Measurements from ENCODE around the gene POGLUT3. TPM values are rescaled to one million over a fixed set of nuclear protein-coding genes. Genes with fewer than 3 reads are reported as not detected.

POGLUT3 gene
- total RNA-seq, 1 experiment from 2014 or later = 13.1 TPM

DNA sequence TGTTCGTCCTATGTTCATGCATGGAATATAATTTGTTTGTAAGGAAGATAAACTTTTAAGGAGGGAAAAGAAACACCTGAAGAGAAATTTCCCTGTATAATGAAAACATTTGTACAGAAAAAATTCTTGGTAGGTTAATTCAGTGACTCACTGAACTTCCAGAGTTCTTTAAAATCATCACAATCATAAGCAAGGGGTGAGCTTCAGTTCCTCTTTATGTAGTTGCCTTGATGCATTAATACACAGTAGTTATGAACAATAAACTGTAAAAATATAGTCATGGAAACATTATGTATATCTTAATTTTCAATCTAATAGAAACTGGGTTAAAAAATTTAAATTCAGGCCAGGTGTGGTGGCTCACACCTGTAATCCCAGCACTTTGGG, 29.7 kb downstream of the POGLUT3 start:
- Histone ChIP-seq H3K27ac (ENCODE audit: insufficient read length, low read depth, low read length) (no peak overlapping the region), H2BK12ac (ENCODE audit: insufficient read length, low read depth, low read length) (no peak overlapping the region), H2AFZ (ENCODE audit: low read length) (no peak overlapping the region), H4K8ac (replicated peaks; ENCODE audit: insufficient read length, low read depth, low read length) (no peak overlapping the region), H2BK15ac (ENCODE audit: low read depth, low read length) (no peak overlapping the region), H2AK5ac (ENCODE audit: insufficient read length, low read length) (no peak overlapping the region), H3K4ac (ENCODE audit: low read depth, low read length) (no peak overlapping the region), H3K27me3 (ENCODE audit: insufficient read depth, low read length) (no peaks in the 10 kb centered on the region), H3K23me2 (ENCODE audit: insufficient read length, low read depth, low read length, poor library complexity, severe bottlenecking) (peaks cover 3% of the 10 kb centered on the region), H3K23ac (ENCODE audit: insufficient read length, low read depth, low read length) (no peak overlapping the region), H4K5ac (ENCODE audit: insufficient read length, low read depth, low read length) (no peak overlapping the region), H2BK5ac (ENCODE audit: insufficient read length, low read length) (no peak overlapping the region), H3K9ac (ENCODE audit: extremely low read depth, insufficient read length, low read length) (no peak overlapping the region), H3K79me1 (ENCODE audit: insufficient read depth, low read depth, low read length, poor library complexity, severe bottlenecking) (no peaks in the 10 kb centered on the region), H3K4me1 (ENCODE audit: insufficient read depth, low read length) (no peaks in the 10 kb centered on the region), H3T11ph (ENCODE audit: low read length) (no peak overlapping the region), H3K14ac (ENCODE audit: insufficient read depth, low read length) (no peak overlapping the region), H3K56ac (ENCODE audit: insufficient read length, low read depth, low read length) (no peak overlapping the region), H4K91ac (ENCODE audit: insufficient read length, low read depth, low read length) (no peak overlapping the region), H3K9me3 (ENCODE audit: control insufficient read depth, low read depth, low read length) (no peaks in the 10 kb centered on the region), H3K79me2 (ENCODE audit: insufficient read depth, low read length) (no peaks in the 10 kb centered on the region), H2BK120ac (ENCODE audit: low read depth, low read length, poor library complexity, severe bottlenecking) (no peak overlapping the region), H3K18ac (ENCODE audit: insufficient read length, low read depth, low read length) (no peak overlapping the region), H4K20me1 (ENCODE audit: control insufficient read depth, insufficient read depth, insufficient read length) (no peaks in the 10 kb centered on the region), H2BK20ac (ENCODE audit: low read depth, low read length, poor library complexity, severe bottlenecking) (no peak overlapping the region), H3K4me2 (ENCODE audit: insufficient read depth, insufficient read length, low read length) (no peak overlapping the region)
- Mint-ChIP-seq H3K9me3 (no peaks in the 10 kb centered on the region; a peak in 1 of 5 replicates), H3K4me1 (peaks cover 0 to 3% of the 10 kb centered on the region in 2 experiments; a peak in 1 of 4 replicates), H3K27ac (no peak overlapping the region), H3K27me3 (ENCODE audit: low read depth) (no peaks in the 10 kb centered on the region), H3K36me3 (ENCODE audit: insufficient read depth in 1 of 3, low read depth in 3 of 3) (no peaks in the 10 kb centered on the region; a peak in 2 of 7 replicates), H3K4me3 (no peak overlapping the region)
- TF ChIP-seq, protein P1, sequence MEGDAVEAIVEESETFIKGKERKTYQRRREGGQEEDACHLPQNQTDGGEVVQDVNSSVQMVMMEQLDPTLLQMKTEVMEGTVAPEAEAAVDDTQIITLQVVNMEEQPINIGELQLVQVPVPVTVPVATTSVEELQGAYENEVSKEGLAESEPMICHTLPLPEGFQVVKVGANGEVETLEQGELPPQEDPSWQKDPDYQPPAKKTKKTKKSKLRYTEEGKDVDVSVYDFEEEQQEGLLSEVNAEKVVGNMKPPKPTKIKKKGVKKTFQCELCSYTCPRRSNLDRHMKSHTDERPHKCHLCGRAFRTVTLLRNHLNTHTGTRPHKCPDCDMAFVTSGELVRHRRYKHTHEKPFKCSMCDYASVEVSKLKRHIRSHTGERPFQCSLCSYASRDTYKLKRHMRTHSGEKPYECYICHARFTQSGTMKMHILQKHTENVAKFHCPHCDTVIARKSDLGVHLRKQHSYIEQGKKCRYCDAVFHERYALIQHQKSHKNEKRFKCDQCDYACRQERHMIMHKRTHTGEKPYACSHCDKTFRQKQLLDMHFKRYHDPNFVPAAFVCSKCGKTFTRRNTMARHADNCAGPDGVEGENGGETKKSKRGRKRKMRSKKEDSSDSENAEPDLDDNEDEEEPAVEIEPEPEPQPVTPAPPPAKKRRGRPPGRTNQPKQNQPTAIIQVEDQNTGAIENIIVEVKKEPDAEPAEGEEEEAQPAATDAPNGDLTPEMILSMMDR (conservative IDR thresholded peaks at IDR 0.05) = no peak
- no CpG with 5 or more reads among the region's 1 CpG for WGBS (ENCODE audit: extremely low coverage, insufficient read length, low lambda C conversion rate)
- DNase-seq = no peak

All from H9 (cell line).